Ascending aorta (tissue), 2 donors: ENCODE data around the gene OR2D3. TPM values are rescaled to one million over a fixed set of nuclear protein-coding genes. Genes with fewer than 3 reads are reported as not detected.

ENCODE experiments used
- DNase-seq, 2 donors: peaks; one replicate each; pipeline ENCODE4 v3.0.0-alpha.2; 2019; ENCODE audit warnings: low spot score in 2 of 2
- H3K27ac ChIP-seq, 2 donors: fragments of 200-600 bp; sonication (generic); one replicate each; pipeline ENCODE4 v1.5.1; 2016 to 2017; ENCODE audit warnings: mild to moderate bottlenecking in 1 of 2
- H3K27me3 ChIP-seq: fragments of 200-600 bp; sonication (generic); one replicate; pipeline ENCODE4 v1.5.1; 2017
- H3K36me3 ChIP-seq, 2 donors: fragments of 200-600 bp; sonication (generic); one replicate each; pipeline ENCODE4 v1.5.1; 2016
- H3K4me1 ChIP-seq, 2 donors: fragments of 200-600 bp; sonication (generic); one replicate each; pipeline ENCODE4 v1.5.1; 2016 to 2017; ENCODE audit warnings: mild to moderate bottlenecking in 1 of 2
- H3K4me3 ChIP-seq, 2 donors: fragments of 200-600 bp; sonication (generic); one replicate each; pipeline ENCODE4 v1.5.1; 2016 to 2017; ENCODE audit warnings: mild to moderate bottlenecking in 1 of 2
- H3K9me3 ChIP-seq, 2 donors: fragments of 200-600 bp; sonication (generic); one replicate each; pipeline ENCODE4 v1.5.1; 2016
- CTCF ChIP-seq, 3 experiments: fragments of 200-600 bp in 2 of 3; fragments of 450-650 bp in 1 of 3; sonication (generic) in 2 of 3; IDR thresholded peaks; one replicate each; pipeline ENCODE4 v1.5.1; 2016 to 2019; ENCODE audit warnings: antibody characterized with exemption in 3 of 3, mild to moderate bottlenecking in 1 of 3, moderate library complexity in 1 of 3
- intact Hi-C: fragments of 100-400 bp; cut with DNase I; formaldehyde crosslinking; loops from one replicate; pipeline ENCODE4 v1.15.1; 2023
- total RNA-seq: library from RNA; depleted of rRNA; stranded (reverse); fragments of >200 nt; gene quantifications from one replicate; pipeline ENCODE4 v1.1.0, GENCODE V29; 2016

OR2D3 gene
- total RNA-seq, 1 donor from 2014 or later = not detected

- Histone ChIP-seq H3K36me3 (no peaks in the 10 kb centered on the region), H3K27ac (no peak overlapping the region), H3K9me3 (no peaks in the 10 kb centered on the region), H3K4me1 (no peaks in the 10 kb centered on the region), H3K27me3 (no peaks in the 10 kb centered on the region), H3K4me3 (no peak overlapping the region)
- no peak for TF ChIP-seq CTCF (IDR thresholded peaks at IDR 0.05)
- DNase-seq = no peak
- intact Hi-C loops = no loop called here
Observed at GRCh38 chr11:6888830-6889229, 32.0 kb upstream of the OR2D3 start.

- H3K36me3 ChIP-seq = no peaks in the 10 kb centered on the region
- no peaks in the 10 kb centered on the region for H3K27me3 ChIP-seq
- intact Hi-C loops = no loop called here
- no peaks in the 10 kb centered on the region for H3K4me1 ChIP-seq
- no peak overlapping the region for H3K27ac ChIP-seq
- H3K4me3 ChIP-seq = no peak overlapping the region
- no peak for DNase-seq
- H3K9me3 ChIP-seq = no peaks in the 10 kb centered on the region
- no peak for TF ChIP-seq CTCF (IDR thresholded peaks at IDR 0.05)
Observed at GRCh38 chr11:6889835-6890234, 31.0 kb upstream of the OR2D3 start.

- Histone ChIP-seq H3K4me1 (no peaks in the 10 kb centered on the region), H3K9me3 (no peaks in the 10 kb centered on the region), H3K27me3 (no peaks in the 10 kb centered on the region), H3K27ac (no peak within 1 kb of the TSS), H3K4me3 (no peak within 1 kb of the TSS), H3K36me3 (no peaks in the 10 kb centered on the region)
- intact Hi-C loops = no loop called here
- TF ChIP-seq CTCF (IDR thresholded peaks at IDR 0.05) = no peak
- no peak for DNase-seq
Observed at GRCh38 chr11:6892400-6892799, 28.4 kb upstream of the OR2D3 start, which contains the start of gene OR2D2. Gene OR2D2 (minus strand): TSS chr11:6892500. CDS start chr11:6892500, 0 bp downstream.

- no peak for TF ChIP-seq CTCF (IDR thresholded peaks at IDR 0.05)
- intact Hi-C loops = no loop called here
- no peak for DNase-seq
- H3K36me3 ChIP-seq = no peaks in the 10 kb centered on the region
- no peaks in the 10 kb centered on the region for H3K4me1 ChIP-seq
- H3K4me3 ChIP-seq = no peak overlapping the region
- H3K27ac ChIP-seq = no peak overlapping the region
- H3K27me3 ChIP-seq = no peaks in the 10 kb centered on the region
- H3K9me3 ChIP-seq = no peaks in the 10 kb centered on the region
Observed at GRCh38 chr11:6894097-6894496, 26.7 kb upstream of the OR2D3 start.

- H3K4me1 ChIP-seq = no peaks in the 10 kb centered on the region
- no peaks in the 10 kb centered on the region for H3K9me3 ChIP-seq
- intact Hi-C loops = no loop called here
- H3K36me3 ChIP-seq = no peaks in the 10 kb centered on the region
- H3K27ac ChIP-seq = no peak overlapping the region
- H3K4me3 ChIP-seq = no peak overlapping the region
- no peak for DNase-seq
- no peak for TF ChIP-seq CTCF (IDR thresholded peaks at IDR 0.05)
- no peaks in the 10 kb centered on the region for H3K27me3 ChIP-seq
Observed at GRCh38 chr11:6895010-6895409, 25.8 kb upstream of the OR2D3 start.

- intact Hi-C loops = no loop called here
- TF ChIP-seq CTCF (IDR thresholded peaks at IDR 0.05) = no peak
- H3K27ac ChIP-seq = no peak overlapping the region
Observed at GRCh38 chr11:6898911-6899310, 21.9 kb upstream of the OR2D3 start.

More at GRCh38 chr11:6898911-6899310, 21.9 kb upstream of the OR2D3 start:
- no peaks in the 10 kb centered on the region for H3K9me3 ChIP-seq
- no peaks in the 10 kb centered on the region for H3K36me3 ChIP-seq
- H3K27me3 ChIP-seq = no peaks in the 10 kb centered on the region
- DNase-seq = no peak
- no peak overlapping the region for H3K4me3 ChIP-seq
- no peaks in the 10 kb centered on the region for H3K4me1 ChIP-seq
